ENCODE data around the gene LHX1. TPM values are rescaled to one million over a fixed set of nuclear protein-coding genes. Genes with fewer than 3 reads are reported as not detected.

LHX1 gene
- total RNA-seq, 4 donors from 2014 or later = not detected

DNA sequence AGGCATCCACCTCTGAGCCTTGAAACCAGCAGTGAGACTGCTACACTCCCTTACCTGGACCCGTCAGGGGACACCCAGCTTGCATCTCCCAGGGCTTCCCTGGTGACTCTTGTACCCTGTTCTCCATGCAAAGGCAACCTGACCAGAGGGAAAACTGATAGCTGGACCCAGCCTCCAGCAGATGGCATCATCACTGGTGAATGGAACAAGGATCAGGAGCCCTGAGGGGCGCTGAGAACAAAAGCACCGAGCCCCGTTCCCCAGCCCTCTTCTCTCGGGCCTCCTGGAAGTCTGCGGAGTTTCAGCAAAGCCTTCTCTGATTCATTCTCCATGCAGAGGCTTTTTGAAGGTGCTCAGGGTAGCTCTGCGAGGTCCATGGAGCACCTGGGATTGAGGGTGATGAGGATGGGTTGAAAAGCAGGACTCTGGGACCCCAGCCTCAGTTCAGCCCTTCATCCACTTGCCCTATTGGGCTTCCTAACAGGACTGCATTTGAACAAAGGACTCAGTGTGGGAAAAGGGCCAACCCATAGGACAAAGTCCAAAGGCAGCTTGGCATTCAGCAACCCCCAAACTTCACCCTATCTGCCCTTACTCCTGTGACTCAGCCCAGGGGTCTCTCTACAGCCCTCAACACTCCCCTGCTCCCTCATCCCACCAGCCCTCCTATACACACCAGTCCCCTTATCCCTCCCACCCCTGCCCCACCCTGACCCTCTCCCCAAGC is 45.0 kb upstream of the LHX1 start:
- Histone ChIP-seq H3K27ac (replicated peaks in 1 of 4) (no peak overlapping the region), H3K4me1 (no peaks in the 10 kb centered on the region), H3K9me3 (no peaks in the 10 kb centered on the region), H3K4me3 (no peak overlapping the region), H3K36me3 (no peaks in the 10 kb centered on the region), H3K27me3 (peaks cover 0 to 74% (median 0%) of the 10 kb centered on the region in 4 donors)
- intact Hi-C loops (cut with DNase I) = no loop called here
- DNase-seq (ENCODE audit: extremely low spot score) = no peak
- TF ChIP-seq EP300 (IDR thresholded peaks at IDR 0.05) = no peak
- TF ChIP-seq, protein P1, sequence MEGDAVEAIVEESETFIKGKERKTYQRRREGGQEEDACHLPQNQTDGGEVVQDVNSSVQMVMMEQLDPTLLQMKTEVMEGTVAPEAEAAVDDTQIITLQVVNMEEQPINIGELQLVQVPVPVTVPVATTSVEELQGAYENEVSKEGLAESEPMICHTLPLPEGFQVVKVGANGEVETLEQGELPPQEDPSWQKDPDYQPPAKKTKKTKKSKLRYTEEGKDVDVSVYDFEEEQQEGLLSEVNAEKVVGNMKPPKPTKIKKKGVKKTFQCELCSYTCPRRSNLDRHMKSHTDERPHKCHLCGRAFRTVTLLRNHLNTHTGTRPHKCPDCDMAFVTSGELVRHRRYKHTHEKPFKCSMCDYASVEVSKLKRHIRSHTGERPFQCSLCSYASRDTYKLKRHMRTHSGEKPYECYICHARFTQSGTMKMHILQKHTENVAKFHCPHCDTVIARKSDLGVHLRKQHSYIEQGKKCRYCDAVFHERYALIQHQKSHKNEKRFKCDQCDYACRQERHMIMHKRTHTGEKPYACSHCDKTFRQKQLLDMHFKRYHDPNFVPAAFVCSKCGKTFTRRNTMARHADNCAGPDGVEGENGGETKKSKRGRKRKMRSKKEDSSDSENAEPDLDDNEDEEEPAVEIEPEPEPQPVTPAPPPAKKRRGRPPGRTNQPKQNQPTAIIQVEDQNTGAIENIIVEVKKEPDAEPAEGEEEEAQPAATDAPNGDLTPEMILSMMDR (IDR thresholded peaks at IDR 0.05) = no peak
- TF ChIP-seq POLR2AphosphoS5 (IDR thresholded peaks at IDR 0.05) = no peak
- TF ChIP-seq POLR2A (IDR thresholded peaks at IDR 0.05; ENCODE audit: low read depth) = no peak
- WGBS = 88% methylated on average over 6 of the region's 7 CpGs

DNA sequence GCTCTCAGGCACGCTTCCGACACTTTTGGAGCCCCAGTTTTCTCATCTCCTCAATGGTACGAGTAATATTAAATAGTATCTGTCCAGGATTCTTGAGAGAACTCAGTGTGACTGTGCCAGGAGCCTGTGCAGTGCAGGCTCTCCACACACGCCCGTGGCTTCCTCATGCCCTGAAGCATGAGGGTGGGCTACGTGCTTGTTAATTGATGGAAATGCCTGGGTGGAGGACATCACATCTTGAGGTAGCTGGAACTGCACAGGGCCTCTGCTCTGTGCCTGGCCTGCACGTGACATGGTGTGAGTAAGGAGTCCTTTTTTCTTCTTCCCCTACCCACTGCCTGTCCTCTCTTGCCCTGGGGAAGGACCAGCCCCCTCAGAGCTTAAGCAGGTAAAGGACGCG is 43.1 kb upstream of the LHX1 start:
- no peak for DNase-seq (ENCODE audit: extremely low spot score)
- no peak for TF ChIP-seq POLR2AphosphoS5 (IDR thresholded peaks at IDR 0.05)
- no peak for TF ChIP-seq POLR2A (IDR thresholded peaks at IDR 0.05; ENCODE audit: low read depth)
- TF ChIP-seq EP300 (IDR thresholded peaks at IDR 0.05) = no peak
- 85% methylated on average over 9 of the region's 9 CpGs for WGBS
- Histone ChIP-seq H3K27me3 (peaks cover 0 to 65% (median 0%) of the 10 kb centered on the region in 4 donors), H3K27ac (replicated peaks in 1 of 4) (no peak overlapping the region), H3K36me3 (no peaks in the 10 kb centered on the region), H3K4me1 (no peaks in the 10 kb centered on the region), H3K4me3 (no peak overlapping the region), H3K9me3 (no peaks in the 10 kb centered on the region)
- intact Hi-C loops (cut with DNase I) = no loop called here

DNA sequence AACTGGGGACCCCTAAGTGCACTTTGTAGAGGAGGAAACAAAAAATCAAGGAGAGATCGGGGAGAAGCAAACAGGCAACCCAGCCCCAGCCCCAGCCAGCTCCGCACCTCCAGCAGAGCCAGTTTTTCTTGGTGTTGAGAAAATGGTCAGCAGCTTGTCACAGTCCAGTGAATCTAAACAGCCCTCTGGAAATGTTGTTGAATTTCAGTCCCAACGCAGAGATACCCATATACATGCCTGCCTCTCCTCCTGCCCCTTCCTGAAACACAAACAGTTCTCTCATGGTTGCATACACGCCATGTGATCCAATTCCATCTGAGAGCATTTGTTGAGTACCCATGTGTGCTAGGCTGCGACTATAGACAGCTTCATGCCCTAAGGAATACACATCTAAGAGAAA is 42.4 kb upstream of the LHX1 start:
- no peak overlapping the region for H3K27ac ChIP-seq (replicated peaks in 1 of 4)
- no peaks in the 10 kb centered on the region for H3K36me3 ChIP-seq
- no peak overlapping the region for H3K4me3 ChIP-seq
- WGBS = 88% methylated on average over 5 of the region's 5 CpGs
- no peak for DNase-seq (ENCODE audit: extremely low spot score)
- peaks cover 0 to 67% (median 0%) of the 10 kb centered on the region in 4 donors for H3K27me3 ChIP-seq
- intact Hi-C loops (cut with DNase I) = no loop called here
- no peaks in the 10 kb centered on the region for H3K9me3 ChIP-seq
- TF ChIP-seq EP300 (IDR thresholded peaks at IDR 0.05) (no peak), POLR2AphosphoS5 (IDR thresholded peaks at IDR 0.05) (no peak), POLR2A (IDR thresholded peaks at IDR 0.05; ENCODE audit: low read depth) (no peak)
- TF ChIP-seq, protein P1 (IDR thresholded peaks at IDR 0.05) = no peak
- no peaks in the 10 kb centered on the region for H3K4me1 ChIP-seq

DNA sequence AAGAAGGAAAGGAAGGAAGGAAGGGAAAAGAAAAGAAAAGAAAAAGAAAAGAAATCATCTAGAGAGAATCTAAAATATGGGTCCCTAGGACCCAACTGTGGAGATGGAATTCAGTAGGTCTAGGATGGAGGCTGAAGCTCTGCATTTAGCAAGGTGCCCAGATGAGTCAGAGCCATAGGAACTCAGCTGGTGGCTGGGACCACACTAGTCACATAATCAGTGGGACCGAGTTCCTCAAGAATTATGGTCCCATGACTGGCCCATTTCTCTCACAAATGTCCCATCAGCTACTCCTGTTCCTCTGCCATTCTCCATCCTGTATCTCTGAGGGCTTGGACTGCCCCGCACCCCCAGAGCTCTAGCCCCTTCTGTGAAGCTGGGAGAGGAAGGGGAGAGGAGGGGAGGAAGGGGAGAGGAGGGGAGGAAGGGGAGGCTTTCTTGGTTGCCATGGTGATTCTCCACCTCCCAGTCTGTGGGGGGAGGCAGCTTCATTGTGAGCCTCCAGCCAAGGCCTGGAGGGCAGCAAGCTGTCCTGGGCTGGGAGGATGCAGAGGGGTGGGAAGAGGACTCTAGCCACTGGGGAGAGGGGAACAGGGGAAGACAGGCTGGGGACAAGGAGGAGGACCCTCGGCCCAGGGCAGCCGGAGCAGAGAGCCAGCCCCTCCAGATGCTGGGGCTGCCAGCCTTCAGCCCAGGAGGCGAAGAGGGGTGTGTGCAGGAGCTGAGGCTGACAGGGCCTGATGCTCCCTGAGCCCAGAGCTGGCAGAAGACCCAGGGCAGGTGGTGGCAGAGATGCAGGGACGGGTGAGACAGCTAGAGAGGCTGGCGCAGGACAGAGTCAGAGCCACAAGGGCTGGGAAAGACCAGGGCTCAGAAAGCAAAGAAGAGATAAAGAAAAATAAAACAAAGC is 37.8 kb upstream of the LHX1 start:
- Histone ChIP-seq H3K9me3 (no peaks in the 10 kb centered on the region), H3K4me3 (no peak overlapping the region), H3K27me3 (peaks cover 0 to 61% (median 0%) of the 10 kb centered on the region in 4 donors), H3K27ac (replicated peaks in 1 of 4) (no peak overlapping the region), H3K4me1 (no peaks in the 10 kb centered on the region), H3K36me3 (no peaks in the 10 kb centered on the region)
- intact Hi-C loops (cut with DNase I) = no loop called here
- TF ChIP-seq POLR2AphosphoS5 (IDR thresholded peaks at IDR 0.05) = no peak
- TF ChIP-seq EP300 (IDR thresholded peaks at IDR 0.05) = no peak
- TF ChIP-seq, protein P1 (IDR thresholded peaks at IDR 0.05) = no peak
- TF ChIP-seq POLR2A (IDR thresholded peaks at IDR 0.05; ENCODE audit: low read depth) = no peak
- WGBS = 78% methylated on average over 7 of the region's 7 CpGs
- no peak for DNase-seq (ENCODE audit: extremely low spot score)

DNA sequence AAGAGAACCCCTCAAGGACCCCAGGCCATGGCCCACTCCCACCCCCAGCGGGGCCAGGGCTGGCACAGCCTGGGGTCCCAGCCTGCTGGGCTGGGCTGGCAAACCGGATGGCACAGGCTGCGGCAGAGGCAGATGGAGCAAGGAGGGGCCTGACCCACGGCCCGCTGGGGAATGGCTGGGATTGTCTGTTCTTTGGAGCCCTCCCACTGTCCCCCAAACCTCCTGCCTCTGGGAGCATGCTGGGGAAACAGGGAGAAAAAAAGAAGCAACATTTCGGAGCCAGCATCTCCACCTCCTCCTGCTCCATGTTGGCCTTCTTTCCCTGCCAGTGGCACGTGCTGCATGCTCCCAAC is 37.1 kb upstream of the LHX1 start:
- intact Hi-C loops (cut with DNase I) = no loop called here
- DNase-seq (ENCODE audit: extremely low spot score) = no peak
- peaks cover 0 to 63% (median 0%) of the 10 kb centered on the region in 4 donors for H3K27me3 ChIP-seq
- 81% methylated on average over 7 of the region's 7 CpGs for WGBS
- H3K27ac ChIP-seq (replicated peaks in 1 of 4) = no peak overlapping the region
- no peaks in the 10 kb centered on the region for H3K4me1 ChIP-seq
- no peaks in the 10 kb centered on the region for H3K36me3 ChIP-seq
- no peak overlapping the region for H3K4me3 ChIP-seq
- H3K9me3 ChIP-seq = no peaks in the 10 kb centered on the region
- TF ChIP-seq EP300 (IDR thresholded peaks at IDR 0.05) (no peak), POLR2AphosphoS5 (IDR thresholded peaks at IDR 0.05) (no peak), POLR2A (IDR thresholded peaks at IDR 0.05; ENCODE audit: low read depth) (no peak)
- TF ChIP-seq, protein P1 (IDR thresholded peaks at IDR 0.05) = no peak
